IMR-90 (cell line): ENCODE data around the gene PRSS37. TPM values are rescaled to one million over a fixed set of nuclear protein-coding genes. Genes with fewer than 3 reads are reported as not detected.

Source experiments
- ATAC-seq: fragments of 200-7000 bp; cut with Tn5 transposase; 2 replicates; pipeline ENCODE4 v1.9.1; 2020; ENCODE audit warnings: low read depth, mild to moderate bottlenecking, moderate library complexity
- BruUV-seq: library from RNA; stranded (reverse); fragments of 400-500 nt; replicated peaks from 2 replicates; lab custom pipeline; 2021; lab: Mats Ljungman, UMichigan
- CTCF ChIA-PET: fragments of 300-600 bp; formaldehyde crosslinking; extraction: SDS; loops from one replicate; lab custom pipeline; 2021; ENCODE audit warnings: antibody characterized with exemption; lab: Yijun Ruan, JAX
- POLR2A ChIA-PET: fragments of 300-600 bp; sonication (Branson Sonifier 250); formaldehyde crosslinking; loops from one replicate; lab custom pipeline; 2022; ENCODE audit warnings: antibody characterized with exemption; ENCODE audit not compliant: unreplicated experiment; lab: Charles Lee
- DNase-seq: peaks from one replicate; pipeline ENCODE4 v3.0.0; 2013
- H2AFZ ChIP-seq: replicated peaks from 2 replicates; pipeline ENCODE3; 2013; ENCODE audit warnings: low read length, mild to moderate bottlenecking; ENCODE audit not compliant: poor library complexity
- H2AK5ac ChIP-seq: 2 replicates; pipeline ENCODE4 v1.6.1; 2013; ENCODE audit warnings: low read depth, low read length, inconsistent platforms
- H2AK9ac ChIP-seq: replicated peaks from 2 replicates; pipeline ENCODE3; 2013; ENCODE audit warnings: mild to moderate bottlenecking, low read depth, low read length, moderate library complexity; ENCODE audit not compliant: poor library complexity
- H2BK120ac ChIP-seq: 2 replicates; pipeline ENCODE4 v1.6.1; 2013; ENCODE audit warnings: low read depth, low read length, inconsistent platforms
- H2BK15ac ChIP-seq: 3 replicates; pipeline ENCODE4 v1.6.1; 2013; ENCODE audit warnings: low read depth, low read length, inconsistent platforms
- H2BK20ac ChIP-seq: 2 replicates; pipeline ENCODE4 v1.6.1; 2013; ENCODE audit warnings: low read depth, mild to moderate bottlenecking, inconsistent platforms, low read length, moderate library complexity
- H2BK5ac ChIP-seq: 2 replicates; pipeline ENCODE4 v1.6.1; 2013; ENCODE audit warnings: mild to moderate bottlenecking, low read depth, low read length, inconsistent platforms; ENCODE audit not compliant: poor library complexity, severe bottlenecking
- H3K14ac ChIP-seq: replicated peaks from 2 replicates; pipeline ENCODE4 v1.6.1; 2013; ENCODE audit warnings: low read depth, low read length, inconsistent platforms
- H3K18ac ChIP-seq: 2 replicates; pipeline ENCODE4 v1.6.1; 2013; ENCODE audit warnings: low read depth, low read length, control low read depth
- H3K23ac ChIP-seq: 2 replicates; pipeline ENCODE4 v1.6.1; 2013; ENCODE audit warnings: low read depth, low read length, inconsistent platforms
- H3K27ac ChIP-seq: 2 replicates; pipeline ENCODE4 v1.5.1; 2013; ENCODE audit warnings: mild to moderate bottlenecking, control low read depth, low read length; ENCODE audit not compliant: insufficient read depth
- H3K27me3 ChIP-seq: 2 replicates; pipeline ENCODE4 v1.6.1; 2013; ENCODE audit warnings: low read length; ENCODE audit not compliant: control insufficient read depth, insufficient read depth
- H3K36me3 ChIP-seq: 2 replicates; pipeline ENCODE4 v1.6.1; 2013; ENCODE audit warnings: low read length, mixed read lengths; ENCODE audit not compliant: control insufficient read depth, insufficient read depth
- H3K4ac ChIP-seq: 2 replicates; pipeline ENCODE4 v1.6.1; 2013; ENCODE audit warnings: low read depth, low read length, inconsistent platforms
- H3K4me1 ChIP-seq: 2 replicates; pipeline ENCODE4 v1.6.1; 2013; ENCODE audit warnings: low read length, mixed read lengths; ENCODE audit not compliant: control insufficient read depth, insufficient read depth
- H3K4me2 ChIP-seq: 2 replicates; pipeline ENCODE4 v1.6.1; 2013; ENCODE audit warnings: low read depth, mild to moderate bottlenecking, control low read depth, low read length, moderate library complexity
- H3K4me3 ChIP-seq: 2 replicates; pipeline ENCODE4 v1.5.1; 2013; ENCODE audit warnings: low read depth, mild to moderate bottlenecking, control low read depth, low read length, moderate library complexity; ENCODE audit not compliant: insufficient read depth
- H3K56ac ChIP-seq: 2 replicates; pipeline ENCODE4 v1.6.1; 2013; ENCODE audit warnings: low read length, inconsistent platforms; ENCODE audit not compliant: insufficient read depth; ENCODE audit errors: extremely low read depth
- H3K79me1 ChIP-seq, 2 experiments: 2 replicates each; pipeline ENCODE4 v1.6.1; 2013; ENCODE audit warnings: low read length in 2 of 2, inconsistent platforms in 1 of 2, low read depth in 1 of 2
- H3K9ac ChIP-seq: 2 replicates; pipeline ENCODE4 v1.6.1; 2013; ENCODE audit warnings: low read depth, low read length, control low read depth
- H3K9me1 ChIP-seq: 2 replicates; pipeline ENCODE4 v1.6.1; 2013; ENCODE audit warnings: low read length, inconsistent platforms; ENCODE audit not compliant: insufficient read depth
- H3K9me3 ChIP-seq: 2 replicates; pipeline ENCODE4 v1.6.1; 2013; ENCODE audit warnings: low read length; ENCODE audit not compliant: control insufficient read depth, insufficient read depth
- H4K20me1 ChIP-seq: 2 replicates; pipeline ENCODE4 v1.6.1; 2013; ENCODE audit warnings: low read length, inconsistent platforms; ENCODE audit not compliant: insufficient read depth
- H4K5ac ChIP-seq: 2 replicates; pipeline ENCODE4 v1.6.1; 2013; ENCODE audit warnings: mild to moderate bottlenecking, low read depth, low read length, control low read depth
- H4K8ac ChIP-seq, 2 experiments: 2 replicates each; pipeline ENCODE4 v1.6.1; 2013; ENCODE audit warnings: low read depth in 2 of 2, low read length in 2 of 2, control low read depth in 1 of 2, inconsistent platforms in 1 of 2
- H4K91ac ChIP-seq: 2 replicates; pipeline ENCODE4 v1.6.1; 2013; ENCODE audit warnings: low read depth, low read length, inconsistent platforms; ENCODE audit not compliant: insufficient read depth
- CEBPB ChIP-seq: IDR thresholded peaks from 2 replicates; pipeline ENCODE4 v1.6.1; 2012; ENCODE audit warnings: low read depth, low read length, improper control_type of control experiment
- CHD1 ChIP-seq: IDR thresholded peaks from 2 replicates; pipeline ENCODE4 v1.6.1; 2012; ENCODE audit warnings: low read depth, low read length, improper control_type of control experiment
- USF2 ChIP-seq: fragments of 150-350 bp; IDR thresholded peaks from 2 replicates; pipeline ENCODE4 v1.6.1; 2017; ENCODE audit warnings: mild to moderate bottlenecking, antibody characterized with exemption, low read length, low read depth
- WGBS, 2 experiments: methylation state at CpG; one replicate each; pipeline versions ENCODE4 v1.1.5 to v1.1.7; 2013; ENCODE audit warnings: missing lambda C conversion rate in 2 of 2; ENCODE audit not compliant: insufficient read length in 1 of 2; ENCODE audit errors: extremely low coverage in 2 of 2; 5-methylcytosine and 5-hydroxymethylcytosine counted together
- dilution Hi-C: fragments of 300-500 bp; cut with HindIII; formaldehyde crosslinking; loops from one replicate; pipeline ENCODE4 v1.14.3; 2018; ENCODE audit warnings: low sequenced_read_pairs; ENCODE audit not compliant: unreplicated experiment
- in situ Hi-C: fragments of 300-500 bp; cut with MboI; formaldehyde crosslinking; loops from 3 replicates; pipeline ENCODE4 v1.14.3; 2019; ENCODE audit warnings: low sequenced_read_pairs, inconsistent platforms, mixed read lengths
- intact Hi-C: fragments of 100-400 bp; cut with micrococcal nuclease; formaldehyde crosslinking; loops from 2 replicates; pipeline ENCODE4 v1.10.0; 2022
- polyA plus RNA-seq, 3 experiments: library from polyadenylated mRNA; depleted of rRNA; stranded (reverse); fragments of >200 nt; gene quantifications; 2 replicates each; pipeline ENCODE4 v1.2.3, GENCODE V29; 2012; ENCODE audit warnings: low replicate concordance in 1 of 3
- total RNA-seq: library from RNA; depleted of rRNA; stranded (reverse); fragments of >200 nt; gene quantifications from 2 replicates; pipeline ENCODE4 v1.2.3, GENCODE V29; 2012

The PRSS37 gene
- total and polyA plus RNA-seq, 2 of the 4 experiments (the other 2 are of a cell fraction): not detected

GRCh38 chr7:141839256-141839655 is 2.0 kb downstream of the PRSS37 start:
- Histone ChIP-seq H3K9me1 (no peaks in the 10 kb centered on the region), H4K20me1 (no peaks in the 10 kb centered on the region), H3K36me3 (no peaks in the 10 kb centered on the region), H2AK9ac (no peak overlapping the region), H3K4ac (no peak overlapping the region), H2BK20ac (no peak overlapping the region), H3K9me3 (peaks cover 14% of the 10 kb centered on the region), H3K18ac (no peak overlapping the region), H3K79me1 (no peaks in the 10 kb centered on the region), H3K23ac (no peak overlapping the region), H4K5ac (no peak overlapping the region), H3K4me1 (no peaks in the 10 kb centered on the region), H2AK5ac (no peak overlapping the region), H3K27ac (no peak overlapping the region), H2BK120ac (no peak overlapping the region), H2BK15ac (no peak overlapping the region), H3K56ac (no peak overlapping the region), H4K8ac (no peak overlapping the region), H3K4me3 (no peak overlapping the region), H3K4me2 (no peak overlapping the region), H4K91ac (no peak overlapping the region), H3K14ac (no peak overlapping the region), H2BK5ac (no peak overlapping the region), H3K27me3 (no peaks in the 10 kb centered on the region), H3K9ac (no peak overlapping the region), H2AFZ (no peak overlapping the region)
- TF ChIP-seq USF2 (no peak), CEBPB (no peak), CHD1 (no peak)
- intact Hi-C loops (no loop called here), in situ Hi-C loops (no loop called here), dilution Hi-C loops (no loop called here)
- WGBS, 2 experiments: no CpG with 5 or more reads among the region's 4 CpGs
- ChIA-PET CTCF (no interaction called here), POLR2A (no interaction called here)
- ATAC-seq: no peak
- DNase-seq: no peak
- BruUV-seq: no TSS peak
